Ascending aorta (tissue), 2 donors: Measurements from ENCODE around the gene STMN3. TPM values are rescaled to one million over a fixed set of nuclear protein-coding genes. Genes with fewer than 3 reads are reported as not detected.

ENCODE experiments used
- DNase-seq, 2 donors: peaks; one replicate each; pipeline ENCODE4 v3.0.0-alpha.2; 2019; ENCODE audit warnings: low spot score in 2 of 2
- H3K27ac ChIP-seq, 2 donors: fragments of 200-600 bp; sonication (generic); one replicate each; pipeline ENCODE4 v1.5.1; 2016 to 2017; ENCODE audit warnings: mild to moderate bottlenecking in 1 of 2
- H3K27me3 ChIP-seq: fragments of 200-600 bp; sonication (generic); one replicate; pipeline ENCODE4 v1.5.1; 2017
- H3K36me3 ChIP-seq, 2 donors: fragments of 200-600 bp; sonication (generic); one replicate each; pipeline ENCODE4 v1.5.1; 2016
- H3K4me1 ChIP-seq, 2 donors: fragments of 200-600 bp; sonication (generic); one replicate each; pipeline ENCODE4 v1.5.1; 2016 to 2017; ENCODE audit warnings: mild to moderate bottlenecking in 1 of 2
- H3K4me3 ChIP-seq, 2 donors: fragments of 200-600 bp; sonication (generic); one replicate each; pipeline ENCODE4 v1.5.1; 2016 to 2017; ENCODE audit warnings: mild to moderate bottlenecking in 1 of 2
- H3K9me3 ChIP-seq, 2 donors: fragments of 200-600 bp; sonication (generic); one replicate each; pipeline ENCODE4 v1.5.1; 2016
- intact Hi-C: fragments of 100-400 bp; cut with DNase I; formaldehyde crosslinking; loops from one replicate; pipeline ENCODE4 v1.15.1; 2023
- total RNA-seq: library from RNA; depleted of rRNA; stranded (reverse); fragments of >200 nt; gene quantifications from one replicate; pipeline ENCODE4 v1.1.0, GENCODE V29; 2016
- TF ChIP-seq, protein P1 (sequence below), 3 experiments: fragments of 200-600 bp in 2 of 3; fragments of 450-650 bp in 1 of 3; sonication (generic) in 2 of 3; IDR thresholded peaks; one replicate each; pipeline ENCODE4 v1.5.1; 2016 to 2019; ENCODE audit warnings: antibody characterized with exemption in 3 of 3, mild to moderate bottlenecking in 1 of 3, moderate library complexity in 1 of 3

Gene STMN3
- total RNA-seq, 1 donor from 2014 or later: 37.0 TPM

DNA sequence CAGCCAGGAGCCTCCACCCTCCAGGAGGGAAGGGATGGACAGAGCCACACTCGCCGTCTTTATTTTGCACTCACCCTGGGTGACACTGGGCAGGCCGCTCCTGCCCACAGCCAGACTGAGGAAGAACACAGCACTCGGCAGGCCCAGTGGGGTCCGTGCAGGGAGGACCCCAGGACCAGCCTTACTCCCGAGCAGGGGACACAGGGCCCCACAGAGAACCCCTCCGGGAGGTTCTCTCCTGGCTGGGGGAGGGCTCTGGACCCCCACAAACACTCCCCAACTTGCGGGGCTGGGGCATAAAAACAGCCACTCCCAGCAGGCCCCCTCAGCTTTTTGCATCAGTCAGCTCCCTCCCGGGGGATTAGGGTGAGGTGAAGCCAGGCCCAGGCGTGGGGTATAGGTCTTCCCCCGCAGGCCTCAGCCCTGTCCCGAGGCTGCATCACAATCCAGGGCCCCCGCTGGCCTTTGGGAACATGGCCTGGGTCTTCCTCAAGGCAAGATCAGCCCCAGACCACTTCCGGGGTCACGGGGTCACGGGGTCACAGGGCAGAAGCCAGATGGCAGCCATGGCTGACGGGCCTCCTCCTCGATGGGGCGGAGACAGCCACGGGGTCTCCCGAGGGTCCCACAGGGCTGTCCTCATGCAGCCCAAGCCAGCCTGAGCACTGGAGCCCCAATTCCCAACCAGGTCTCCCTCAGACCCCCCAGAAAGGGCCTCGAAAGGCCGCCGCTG lies 46.4 kb upstream of the STMN3 start:
- Histone ChIP-seq H3K4me1 (peaks cover 16 to 18% of the 10 kb centered on the region in 2 donors), H3K36me3 (peaks cover 20 to 39% of the 10 kb centered on the region in 2 donors), H3K4me3 (no peak overlapping the region), H3K9me3 (no peaks in the 10 kb centered on the region), H3K27ac (peak overlapping the region; percentile 64 to 78), H3K27me3 (no peaks in the 10 kb centered on the region)
- peak in 1 of 2 donors; percentile 63 for DNase-seq
- intact Hi-C loops: loop anchor here (5.0 kb wide), 1 partner anchor 37 kb away; no protein-coding TSS in a partner anchor
- TF ChIP-seq, protein P1, sequence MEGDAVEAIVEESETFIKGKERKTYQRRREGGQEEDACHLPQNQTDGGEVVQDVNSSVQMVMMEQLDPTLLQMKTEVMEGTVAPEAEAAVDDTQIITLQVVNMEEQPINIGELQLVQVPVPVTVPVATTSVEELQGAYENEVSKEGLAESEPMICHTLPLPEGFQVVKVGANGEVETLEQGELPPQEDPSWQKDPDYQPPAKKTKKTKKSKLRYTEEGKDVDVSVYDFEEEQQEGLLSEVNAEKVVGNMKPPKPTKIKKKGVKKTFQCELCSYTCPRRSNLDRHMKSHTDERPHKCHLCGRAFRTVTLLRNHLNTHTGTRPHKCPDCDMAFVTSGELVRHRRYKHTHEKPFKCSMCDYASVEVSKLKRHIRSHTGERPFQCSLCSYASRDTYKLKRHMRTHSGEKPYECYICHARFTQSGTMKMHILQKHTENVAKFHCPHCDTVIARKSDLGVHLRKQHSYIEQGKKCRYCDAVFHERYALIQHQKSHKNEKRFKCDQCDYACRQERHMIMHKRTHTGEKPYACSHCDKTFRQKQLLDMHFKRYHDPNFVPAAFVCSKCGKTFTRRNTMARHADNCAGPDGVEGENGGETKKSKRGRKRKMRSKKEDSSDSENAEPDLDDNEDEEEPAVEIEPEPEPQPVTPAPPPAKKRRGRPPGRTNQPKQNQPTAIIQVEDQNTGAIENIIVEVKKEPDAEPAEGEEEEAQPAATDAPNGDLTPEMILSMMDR (IDR thresholded peaks at IDR 0.05): no peak

DNA sequence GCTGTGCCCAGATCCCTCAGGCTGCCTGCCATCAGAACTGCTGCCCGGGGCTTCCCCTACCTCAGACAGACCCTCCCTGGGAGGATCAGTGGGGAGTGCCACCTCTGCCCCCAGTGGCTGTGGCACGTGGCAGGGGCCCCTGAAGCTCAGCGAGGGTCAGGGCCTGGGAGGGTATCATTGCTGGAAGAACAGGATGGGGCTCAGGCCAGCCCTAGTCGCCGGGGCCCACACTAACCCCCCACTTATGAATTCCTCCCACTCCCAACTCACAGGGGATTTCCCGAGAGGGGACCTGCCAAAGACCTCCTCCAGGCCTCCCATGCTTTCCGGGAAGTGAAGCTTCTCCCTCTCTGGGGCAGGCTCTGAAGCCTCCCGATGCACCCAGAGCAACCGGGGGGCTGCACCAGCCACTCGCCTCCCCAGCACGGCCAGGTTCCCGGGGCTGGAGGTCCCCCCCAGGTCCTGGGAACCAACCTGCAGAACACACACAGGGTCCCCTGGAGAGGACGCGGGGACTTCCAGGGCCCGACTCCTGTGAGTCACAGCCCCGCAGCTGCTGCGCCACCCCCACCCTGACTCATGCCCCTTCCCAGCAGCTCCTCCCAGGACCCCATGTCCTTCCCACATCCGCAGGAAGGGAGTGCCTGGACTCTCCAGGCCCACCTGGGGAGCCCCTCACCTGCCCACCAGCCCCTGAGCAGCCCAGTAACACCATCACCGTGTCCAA lies 45.7 kb upstream of the STMN3 start:
- DNase-seq: peak in 1 of 2 donors; percentile 82
- Histone ChIP-seq H3K27ac (peak overlapping the region; percentile 64 to 78), H3K4me3 (no peak overlapping the region), H3K36me3 (peaks cover 15 to 41% of the 10 kb centered on the region in 2 donors), H3K27me3 (no peaks in the 10 kb centered on the region), H3K4me1 (peaks cover 16 to 18% of the 10 kb centered on the region in 2 donors), H3K9me3 (no peaks in the 10 kb centered on the region)
- intact Hi-C loops: loop anchor here (5.0 kb wide), 1 partner anchor 37 kb away; no protein-coding TSS in a partner anchor
- TF ChIP-seq, protein P1 (IDR thresholded peaks at IDR 0.05): no peak

DNA sequence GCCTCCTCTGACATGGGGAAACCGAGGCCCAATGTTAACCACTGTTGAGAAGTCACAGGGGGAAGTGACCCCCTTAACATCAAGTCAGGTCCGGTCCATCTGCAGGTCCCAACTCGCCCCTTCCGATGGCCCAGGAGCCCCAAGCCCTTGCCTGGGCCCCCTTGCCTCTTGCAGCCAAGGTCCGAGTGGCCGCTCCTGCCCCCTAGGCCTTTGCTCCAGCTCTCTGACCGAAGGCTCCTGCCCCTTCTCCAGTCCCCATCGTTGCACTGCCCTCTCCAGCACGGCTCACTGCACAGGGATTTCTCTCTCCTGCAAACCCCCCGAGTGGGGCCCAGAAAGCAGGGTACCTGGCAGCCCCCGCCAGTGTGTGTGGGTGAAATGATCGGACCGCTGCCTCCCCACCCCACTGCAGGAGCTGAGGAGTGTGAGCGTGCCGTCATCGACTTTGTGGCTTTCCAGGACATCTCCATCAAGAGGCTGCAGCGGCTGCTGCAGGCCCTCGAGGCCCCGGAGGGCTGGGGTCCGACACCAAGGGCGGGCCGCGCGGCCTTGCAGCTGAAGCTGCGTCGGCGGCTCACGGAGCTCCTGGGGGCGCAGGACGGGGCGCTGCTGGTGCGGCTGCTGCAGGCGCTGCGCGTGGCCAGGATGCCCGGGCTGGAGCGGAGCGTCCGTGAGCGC lies 44.8 kb upstream of the STMN3 start:
- TF ChIP-seq, protein P1 (IDR thresholded peaks at IDR 0.05): no peak
- peak in 1 of 2 donors; percentile 61 for DNase-seq
- Histone ChIP-seq H3K9me3 (no peaks in the 10 kb centered on the region), H3K27me3 (no peaks in the 10 kb centered on the region), H3K27ac (no peak overlapping the region), H3K4me3 (no peak overlapping the region), H3K4me1 (peaks cover 16 to 18% of the 10 kb centered on the region in 2 donors), H3K36me3 (peaks cover 9 to 38% of the 10 kb centered on the region in 2 donors)
- intact Hi-C loops: loop anchor here (5.0 kb wide), 1 partner anchor 36 kb away; no protein-coding TSS in a partner anchor

DNA sequence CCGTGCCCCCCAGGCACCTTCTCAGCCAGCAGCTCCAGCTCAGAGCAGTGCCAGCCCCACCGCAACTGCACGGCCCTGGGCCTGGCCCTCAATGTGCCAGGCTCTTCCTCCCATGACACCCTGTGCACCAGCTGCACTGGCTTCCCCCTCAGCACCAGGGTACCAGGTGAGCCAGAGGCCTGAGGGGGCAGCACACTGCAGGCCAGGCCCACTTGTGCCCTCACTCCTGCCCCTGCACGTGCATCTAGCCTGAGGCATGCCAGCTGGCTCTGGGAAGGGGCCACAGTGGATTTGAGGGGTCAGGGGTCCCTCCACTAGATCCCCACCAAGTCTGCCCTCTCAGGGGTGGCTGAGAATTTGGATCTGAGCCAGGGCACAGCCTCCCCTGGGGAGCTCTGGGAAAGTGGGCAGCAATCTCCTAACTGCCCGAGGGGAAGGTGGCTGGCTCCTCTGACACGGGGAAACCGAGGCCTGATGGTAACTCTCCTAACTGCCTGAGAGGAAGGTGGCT lies 44.2 kb upstream of the STMN3 start:
- Histone ChIP-seq H3K27me3 (no peaks in the 10 kb centered on the region), H3K4me3 (peak overlapping the region in 1 of 2 donors; percentile 52), H3K9me3 (no peaks in the 10 kb centered on the region), H3K27ac (no peak overlapping the region), H3K4me1 (peaks cover 16 to 18% of the 10 kb centered on the region in 2 donors), H3K36me3 (peaks cover 9 to 38% of the 10 kb centered on the region in 2 donors)
- no peak for DNase-seq
- intact Hi-C loops: loop anchor here (5.0 kb wide), 1 partner anchor 35 kb away; no protein-coding TSS in a partner anchor
- TF ChIP-seq, protein P1 (IDR thresholded peaks at IDR 0.05): no peak
